Retinal pigment epithelial cell (primary cell): Measurements from ENCODE around the gene SLC13A4.

Experiments used
- DNase-seq: peaks from one replicate; pipeline ENCODE4 v3.0.0-alpha.2; 2010; ENCODE audit warnings: low read depth
- H3K4me3 ChIP-seq: 2 replicates; pipeline ENCODE4 v1.5.1; 2011; ENCODE audit warnings: mild to moderate bottlenecking, low read length, control low read depth, moderate library complexity
- TF ChIP-seq, protein P1 (sequence below): conservative IDR thresholded peaks from 2 replicates; pipeline ENCODE4 v1.5.1; 2011; ENCODE audit warnings: low read depth, low read length, control low read depth, inconsistent platforms

Gene SLC13A4

DNA sequence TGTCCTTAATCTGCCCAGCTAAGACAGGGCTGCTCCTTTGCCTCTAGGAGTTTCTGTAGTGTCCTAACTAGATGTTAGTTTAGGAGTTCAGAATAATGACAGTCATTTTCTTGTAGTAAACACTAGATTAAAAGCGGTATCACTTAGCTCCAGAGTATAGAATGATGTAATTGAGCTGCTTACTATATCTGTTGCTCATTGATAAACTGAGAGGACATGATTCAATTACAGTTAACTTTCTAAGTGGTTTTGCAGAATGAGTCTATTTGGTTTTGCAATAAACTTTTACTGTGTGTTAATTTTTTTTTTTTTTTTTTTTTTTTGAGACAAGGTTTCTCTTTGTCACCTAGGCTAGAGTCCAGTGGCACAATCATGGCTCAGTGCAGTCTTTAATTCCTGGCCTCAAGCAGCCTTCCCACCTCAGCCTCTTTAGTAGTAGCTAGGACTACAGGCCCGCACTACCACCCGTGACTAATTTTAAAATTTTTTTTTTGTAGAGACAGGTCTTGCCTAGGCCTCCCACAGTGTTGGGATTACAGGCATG lies 63.9 kb downstream of the SLC13A4 start:
- DNase-seq, result no peak
- TF ChIP-seq, protein P1, sequence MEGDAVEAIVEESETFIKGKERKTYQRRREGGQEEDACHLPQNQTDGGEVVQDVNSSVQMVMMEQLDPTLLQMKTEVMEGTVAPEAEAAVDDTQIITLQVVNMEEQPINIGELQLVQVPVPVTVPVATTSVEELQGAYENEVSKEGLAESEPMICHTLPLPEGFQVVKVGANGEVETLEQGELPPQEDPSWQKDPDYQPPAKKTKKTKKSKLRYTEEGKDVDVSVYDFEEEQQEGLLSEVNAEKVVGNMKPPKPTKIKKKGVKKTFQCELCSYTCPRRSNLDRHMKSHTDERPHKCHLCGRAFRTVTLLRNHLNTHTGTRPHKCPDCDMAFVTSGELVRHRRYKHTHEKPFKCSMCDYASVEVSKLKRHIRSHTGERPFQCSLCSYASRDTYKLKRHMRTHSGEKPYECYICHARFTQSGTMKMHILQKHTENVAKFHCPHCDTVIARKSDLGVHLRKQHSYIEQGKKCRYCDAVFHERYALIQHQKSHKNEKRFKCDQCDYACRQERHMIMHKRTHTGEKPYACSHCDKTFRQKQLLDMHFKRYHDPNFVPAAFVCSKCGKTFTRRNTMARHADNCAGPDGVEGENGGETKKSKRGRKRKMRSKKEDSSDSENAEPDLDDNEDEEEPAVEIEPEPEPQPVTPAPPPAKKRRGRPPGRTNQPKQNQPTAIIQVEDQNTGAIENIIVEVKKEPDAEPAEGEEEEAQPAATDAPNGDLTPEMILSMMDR, result no peak
- no peak overlapping the region for H3K4me3 ChIP-seq

DNA sequence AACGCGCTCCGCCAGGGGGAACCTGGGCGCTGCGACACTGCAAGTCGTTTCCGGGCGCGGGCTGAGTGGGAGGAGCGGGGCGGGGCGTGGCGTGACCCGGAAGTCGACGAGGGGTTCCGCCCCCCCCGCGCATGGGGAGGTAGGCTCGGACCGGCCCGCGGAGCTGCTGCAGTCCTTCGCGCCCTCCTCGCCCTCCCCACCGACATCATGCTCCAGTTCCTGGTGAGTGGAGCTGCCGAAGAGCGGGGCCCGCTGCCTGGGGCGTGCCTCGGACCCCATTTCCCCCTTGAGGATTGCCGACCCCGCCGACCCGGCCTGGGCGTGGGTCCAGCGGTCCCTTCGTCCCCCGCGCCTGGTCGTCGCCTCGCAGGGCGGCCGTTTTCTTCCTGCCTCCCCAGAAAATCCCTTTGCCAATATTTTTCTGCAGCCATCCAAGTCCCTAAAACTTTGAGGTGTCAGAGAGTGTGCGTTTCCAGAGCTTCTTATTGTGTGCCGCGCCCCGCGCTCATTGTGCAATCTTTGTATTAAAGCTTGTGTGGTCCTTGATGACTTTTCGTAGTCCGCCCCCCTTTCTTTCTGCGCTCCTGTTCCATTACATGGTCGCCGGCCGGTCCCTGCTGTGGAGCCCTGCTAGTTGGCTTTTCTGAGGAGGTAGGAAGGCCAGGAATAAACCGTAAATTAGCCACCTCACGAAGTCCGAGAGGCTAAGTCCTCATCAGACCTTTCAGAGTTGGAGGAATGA lies 65.4 kb downstream of the SLC13A4 start, which contains the start of gene STMP1:
TSS of gene STMP1 (plus strand) at position 142 of the 742 bp plus-strand sequence.
- TF ChIP-seq, protein P1, result peak; percentile 69
- H3K4me3 ChIP-seq, result peak within 1 kb of the TSS; percentile 75
- peak; percentile 74 for DNase-seq

DNA sequence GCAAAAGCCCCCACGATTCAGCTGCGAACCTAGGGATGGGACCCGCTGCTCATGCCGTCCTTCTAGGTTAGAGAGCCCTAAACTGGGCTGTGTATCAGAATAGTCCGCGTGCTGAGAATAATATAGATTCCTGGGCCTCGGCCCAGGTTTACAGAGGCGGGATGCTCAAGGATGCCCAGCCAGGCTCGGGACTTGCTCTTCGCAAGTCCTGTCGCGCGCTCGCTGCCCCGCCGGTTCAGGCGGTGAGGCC lies 65.9 kb downstream of the SLC13A4 start:
- DNase-seq, result no peak
- H3K4me3 ChIP-seq, result peak overlapping the region; percentile 75
- TF ChIP-seq, protein P1, result no peak

DNA sequence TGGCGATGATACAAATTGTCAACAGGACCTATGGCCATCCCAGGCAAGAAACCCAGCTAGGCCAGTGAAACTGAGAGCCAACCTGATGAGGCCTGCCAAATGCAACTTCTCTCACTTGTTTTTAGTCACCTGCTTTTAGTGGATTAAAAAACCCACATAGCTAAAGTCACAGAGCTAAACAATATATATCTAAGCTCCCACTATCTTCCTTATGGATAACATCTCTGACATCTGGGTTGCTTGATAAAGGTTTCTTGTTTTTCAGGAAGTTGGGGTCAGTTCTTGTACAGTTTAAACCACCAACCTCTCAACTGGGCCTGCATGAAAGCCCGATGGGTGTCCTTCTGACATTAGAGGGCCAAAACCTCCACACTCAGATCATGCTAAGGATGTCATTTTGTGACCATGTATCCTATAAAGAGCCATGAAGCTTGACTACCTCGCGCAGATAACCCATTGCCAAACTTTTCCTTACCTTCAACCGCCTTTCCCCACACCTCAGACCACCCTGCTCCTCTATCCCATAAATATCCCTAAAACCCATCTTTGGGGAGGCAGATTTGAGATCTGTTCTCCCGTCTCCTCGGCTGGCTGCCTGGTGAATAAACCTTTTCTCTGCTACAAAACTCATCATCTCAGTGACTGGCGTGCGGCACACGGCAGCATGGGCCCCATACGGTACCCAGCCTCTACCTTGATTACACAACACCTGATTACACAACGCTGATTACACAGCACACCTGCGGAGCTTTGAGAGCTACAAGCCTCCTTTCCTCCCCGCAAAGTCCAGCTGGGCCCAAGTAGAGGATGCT lies 66.5 kb downstream of the SLC13A4 start:
- no peak for DNase-seq

DNA sequence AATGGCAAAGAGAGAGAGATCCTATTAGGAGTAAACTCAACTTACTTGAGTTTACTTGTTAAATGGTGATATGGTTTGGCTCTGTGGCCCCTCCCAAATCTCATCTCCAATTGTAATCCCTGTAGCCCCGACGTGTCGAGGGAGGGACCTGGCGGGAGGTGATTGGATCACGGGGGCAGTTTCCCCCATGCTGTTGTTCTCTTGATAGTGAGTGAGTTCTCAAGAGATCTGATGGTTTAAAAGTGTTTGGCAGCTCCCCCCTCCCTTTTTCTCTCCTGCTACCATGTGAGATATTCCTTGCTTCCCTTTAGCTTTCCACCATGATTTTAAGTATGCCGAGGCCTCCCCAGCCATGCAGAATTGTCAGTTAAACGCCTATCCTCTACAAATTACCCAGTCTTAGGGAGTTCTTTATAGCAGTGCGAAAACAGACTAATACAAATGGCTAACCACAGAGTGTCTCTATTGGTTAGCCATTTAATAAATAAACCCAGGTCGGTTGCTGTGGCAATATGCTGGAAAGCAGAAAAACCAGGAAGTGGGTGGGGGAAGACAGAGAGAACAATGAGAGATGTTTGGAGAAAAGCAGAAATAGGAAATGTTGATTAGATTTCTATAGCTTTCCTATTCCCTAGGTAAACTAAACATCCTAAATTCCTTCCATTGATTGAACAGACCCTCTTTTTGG lies 68.7 kb downstream of the SLC13A4 start:
- TF ChIP-seq, protein P1, result no peak

More for the DNA sequence above, 66.5 kb downstream of the SLC13A4 start:
- peak overlapping the region; percentile 75 for H3K4me3 ChIP-seq
- TF ChIP-seq, protein P1, result no peak

DNA sequence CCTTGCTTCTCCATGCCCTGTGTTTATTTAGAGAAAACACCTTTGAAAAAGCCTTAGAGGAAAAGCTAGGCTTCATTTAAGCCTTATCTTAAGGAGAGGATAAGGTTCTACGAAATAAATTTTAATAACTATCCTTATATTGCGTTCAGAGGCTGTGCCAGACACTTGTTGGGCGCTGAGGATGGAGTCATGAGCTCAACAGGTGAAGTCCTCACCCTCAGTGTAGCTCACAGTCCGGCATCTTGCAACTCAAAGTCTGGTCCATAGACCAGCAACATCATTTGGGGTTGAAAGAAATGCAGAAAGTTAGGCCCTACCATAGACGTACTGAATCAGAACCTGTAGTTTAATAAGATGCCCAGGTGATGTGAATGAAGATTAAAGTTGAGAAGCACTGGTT lies 69.4 kb downstream of the SLC13A4 start:
- no peak overlapping the region for H3K4me3 ChIP-seq
- TF ChIP-seq, protein P1, result no peak
- DNase-seq, result no peak

More for the DNA sequence above, 68.7 kb downstream of the SLC13A4 start:
- DNase-seq, result no peak
- no peak overlapping the region for H3K4me3 ChIP-seq
